HG03521 (cell line): ENCODE results near the gene RFT1.

Experiments
- ATAC-seq: cut with Tn5 transposase; IDR thresholded peaks from one replicate; pipeline ENCODE4 v1.9.1; 2021; ENCODE audit warnings: mild to moderate bottlenecking, moderate library complexity; ENCODE audit not compliant: unreplicated experiment

RFT1 gene

GRCh38 chr3:53150247-53151085 is 20.2 kb upstream of the RFT1 start:
- no peak for ATAC-seq

GRCh38 chr3:53149699-53150098 is 19.5 kb upstream of the RFT1 start:
- ATAC-seq = no peak

GRCh38 chr3:53149006-53149690 is 18.9 kb upstream of the RFT1 start:
- ATAC-seq = no peak

GRCh38 chr3:53147903-53148400 is 17.7 kb upstream of the RFT1 start:
- ATAC-seq = no peak

- no peak for ATAC-seq
Measured at GRCh38 chr3:53147151-53147902, 17.1 kb upstream of the RFT1 start.

- no peak for ATAC-seq
Measured at GRCh38 chr3:53146319-53146891, 16.2 kb upstream of the RFT1 start.

- ATAC-seq = no peak
Measured at GRCh38 chr3:53145713-53146080, 15.5 kb upstream of the RFT1 start.

GRCh38 chr3:53144862-53145712 is 14.9 kb upstream of the RFT1 start:
- ATAC-seq = no peak

GRCh38 chr3:53144446-53144845 is 14.2 kb upstream of the RFT1 start:
- ATAC-seq = no peak

GRCh38 chr3:53142986-53143385 is 12.8 kb upstream of the RFT1 start:
- ATAC-seq = no peak

GRCh38 chr3:53140847-53141845 is 10.9 kb upstream of the RFT1 start:
- no peak for ATAC-seq

GRCh38 chr3:53139906-53140846 is 9.9 kb upstream of the RFT1 start:
- no peak for ATAC-seq

GRCh38 chr3:53137835-53138446 is 7.7 kb upstream of the RFT1 start:
- no peak for ATAC-seq

- ATAC-seq = no peak
Measured at GRCh38 chr3:53137221-53137620, 7.0 kb upstream of the RFT1 start.

- ATAC-seq = peak; percentile 38
Measured at GRCh38 chr3:53134631-53135232, 4.5 kb upstream of the RFT1 start.

GRCh38 chr3:53132347-53132746 is 2.1 kb upstream of the RFT1 start:
- no peak for ATAC-seq

GRCh38 chr3:53131096-53131495 is 861 bp upstream of the RFT1 start:
- no peak for ATAC-seq
